GM21723 (cell line): ENCODE results near the gene RPL13A.
A peak's percentile ranks its signal among the peaks of the same experiment; 100 is the strongest.
"Not testable (repeated sequence)": the region's sequence is repeated elsewhere in the genome, so short reads cannot be mapped to it uniquely, and the experiment has no call there.

Source experiments
- ATAC-seq: cut with Tn5 transposase; IDR thresholded peaks from one replicate; pipeline ENCODE4 v1.9.1; 2021; ENCODE audit warnings: mild to moderate bottlenecking, moderate library complexity; ENCODE audit not compliant: unreplicated experiment

The RPL13A gene

GRCh38 chr19:49455773-49456172 is 31.6 kb upstream of the RPL13A start:
- ATAC-seq: no peak

DNA sequence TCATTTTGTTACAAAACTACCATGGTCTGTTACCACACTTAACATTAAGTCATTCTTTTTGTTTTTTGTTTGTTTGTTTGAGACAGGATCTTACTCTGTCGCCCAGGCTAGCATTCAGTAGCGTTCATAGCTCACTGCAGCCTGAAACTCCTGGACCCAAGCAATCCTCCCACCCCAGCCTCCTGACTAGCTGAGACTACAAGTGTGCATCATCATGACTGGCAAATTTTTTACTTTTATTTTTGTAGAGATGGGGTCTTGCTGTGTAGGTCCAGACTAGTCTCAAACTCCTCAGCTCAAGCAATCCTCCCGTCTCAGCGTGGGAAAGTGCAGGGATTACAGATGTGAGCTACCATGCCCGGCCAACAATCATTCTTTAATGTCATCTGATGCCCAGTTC is 31.1 kb upstream of the RPL13A start:
- no peak for ATAC-seq

DNA sequence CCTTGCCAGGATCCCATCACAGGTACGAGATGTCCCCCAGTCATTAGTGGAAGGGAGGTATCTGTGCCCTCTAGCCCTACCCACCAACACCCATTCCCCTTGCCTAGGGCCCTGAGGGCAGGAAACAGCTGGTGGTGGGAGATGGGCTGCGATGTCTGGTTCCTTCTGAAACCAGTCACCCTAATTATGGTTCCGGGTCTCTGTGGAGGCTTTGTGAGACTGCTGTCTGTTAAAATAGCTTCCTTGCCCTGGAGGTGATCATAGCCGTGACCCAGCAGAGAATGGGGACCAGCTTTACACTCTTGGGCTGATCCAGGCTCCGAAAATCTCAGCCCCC is 28.9 kb upstream of the RPL13A start:
- no peak for ATAC-seq

GRCh38 chr19:49459388-49459787 is 28.0 kb upstream of the RPL13A start:
- no peak for ATAC-seq

DNA sequence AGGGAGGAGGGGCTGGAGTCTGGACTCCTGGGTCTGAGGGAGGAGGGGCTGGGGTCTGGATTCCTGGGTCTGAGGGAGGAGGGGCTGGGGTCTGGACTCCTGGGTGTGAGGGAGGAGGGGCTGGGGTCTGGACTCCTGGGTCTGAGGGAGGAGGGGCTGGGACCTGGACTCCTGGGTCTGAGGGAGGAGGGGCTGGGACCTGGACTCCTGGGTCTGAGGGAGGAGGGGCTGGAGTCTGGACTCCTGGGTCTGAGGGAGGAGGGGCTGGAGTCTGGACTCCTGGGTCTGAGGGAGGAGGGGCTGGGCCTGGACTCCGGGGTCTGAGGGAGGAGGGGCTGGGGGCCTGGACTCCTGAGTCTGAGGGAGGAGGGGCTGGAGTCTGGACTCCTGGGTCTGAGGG is 26.3 kb upstream of the RPL13A start:
- ATAC-seq: not testable (repeated sequence)

GRCh38 chr19:49461656-49462055 is 25.8 kb upstream of the RPL13A start:
- no peak for ATAC-seq

GRCh38 chr19:49462492-49462891 is 24.9 kb upstream of the RPL13A start:
- no peak for ATAC-seq

- ATAC-seq: no peak
Observed at GRCh38 chr19:49463960-49464740, 23.3 kb upstream of the RPL13A start.

DNA sequence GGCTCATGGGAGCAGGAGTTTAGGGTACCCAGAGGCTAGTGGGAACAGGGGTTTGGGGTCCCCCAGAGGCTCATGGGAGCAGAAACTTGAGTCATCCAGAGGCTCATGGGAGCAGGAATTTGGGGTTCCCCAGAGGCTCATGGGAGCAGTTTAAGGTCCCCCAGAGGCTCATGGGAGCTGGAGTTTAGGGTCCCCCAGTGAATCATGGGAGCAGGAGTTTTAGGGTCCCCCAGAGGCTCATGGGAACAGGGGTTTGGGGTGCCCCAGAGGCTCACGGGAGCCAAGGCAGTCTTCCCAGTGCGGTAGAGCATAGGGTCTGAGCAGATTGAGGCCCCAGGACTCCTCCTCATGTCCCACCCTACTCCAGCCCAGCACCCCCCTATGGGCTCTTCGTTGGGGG is 22.0 kb upstream of the RPL13A start:
- ATAC-seq: no peak

DNA sequence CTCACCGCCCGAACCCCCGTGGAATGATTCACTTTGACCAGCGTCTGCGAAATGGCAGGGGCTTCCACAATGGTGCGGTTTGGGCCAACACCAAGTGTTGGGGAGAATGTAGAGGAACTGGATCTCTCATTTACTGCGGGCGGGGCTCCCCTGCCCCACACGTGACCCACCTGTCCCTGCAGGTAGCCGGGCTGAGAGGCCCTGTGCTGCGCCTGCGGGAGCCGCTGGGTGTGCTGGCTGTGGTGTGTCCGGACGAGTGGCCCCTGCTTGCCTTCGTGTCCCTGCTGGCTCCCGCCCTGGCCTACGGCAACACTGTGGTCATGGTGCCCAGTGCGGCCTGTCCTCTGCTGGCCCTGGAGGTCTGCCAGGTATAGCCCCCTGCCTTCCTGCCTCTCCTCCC is 19.2 kb upstream of the RPL13A start:
- no peak for ATAC-seq

- peak; percentile 67 for ATAC-seq
Observed at GRCh38 chr19:49468746-49469447, 18.5 kb upstream of the RPL13A start.

- peak; percentile 60 for ATAC-seq
Observed at GRCh38 chr19:49469828-49470614, 17.4 kb upstream of the RPL13A start.

DNA sequence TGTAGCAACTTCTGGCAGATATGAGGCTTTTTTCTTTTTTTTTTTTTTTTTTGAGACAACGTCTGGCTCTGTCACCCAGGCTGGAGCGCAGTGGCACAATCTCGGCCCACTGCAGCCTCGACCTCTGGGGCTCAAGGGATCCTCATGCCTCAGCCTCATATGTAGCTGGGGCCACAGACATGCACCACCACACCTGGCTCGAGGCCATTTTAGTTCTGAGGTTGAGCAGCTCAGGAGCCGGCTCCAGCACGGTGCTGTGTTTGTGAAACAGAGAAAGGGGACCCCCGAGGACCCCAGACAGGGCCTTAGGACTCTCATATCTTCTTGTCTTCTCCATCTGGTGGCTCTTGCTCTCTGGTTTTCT is 16.8 kb upstream of the RPL13A start:
- no peak for ATAC-seq

DNA sequence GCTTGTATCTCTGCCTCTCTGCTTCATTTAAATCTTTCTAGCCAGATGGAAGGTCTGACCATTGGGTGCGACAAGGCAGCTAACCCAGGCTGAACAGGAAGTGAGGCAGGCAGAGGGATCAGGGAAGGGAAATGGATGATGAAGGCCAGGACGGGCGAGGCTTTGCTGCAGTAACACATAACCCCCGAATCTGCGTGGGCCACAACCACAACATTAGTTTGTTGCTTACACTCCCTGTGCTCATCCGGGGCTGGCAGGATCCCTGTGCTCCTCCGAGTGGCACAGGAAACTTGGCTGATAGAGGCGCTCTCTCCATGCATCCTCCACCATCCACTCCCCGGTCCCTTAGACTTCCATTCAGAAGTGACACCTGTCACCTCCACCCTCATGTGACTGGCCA is 14.5 kb upstream of the RPL13A start:
- no peak for ATAC-seq

GRCh38 chr19:49473501-49473867 is 13.9 kb upstream of the RPL13A start:
- not testable (repeated sequence) for ATAC-seq

DNA sequence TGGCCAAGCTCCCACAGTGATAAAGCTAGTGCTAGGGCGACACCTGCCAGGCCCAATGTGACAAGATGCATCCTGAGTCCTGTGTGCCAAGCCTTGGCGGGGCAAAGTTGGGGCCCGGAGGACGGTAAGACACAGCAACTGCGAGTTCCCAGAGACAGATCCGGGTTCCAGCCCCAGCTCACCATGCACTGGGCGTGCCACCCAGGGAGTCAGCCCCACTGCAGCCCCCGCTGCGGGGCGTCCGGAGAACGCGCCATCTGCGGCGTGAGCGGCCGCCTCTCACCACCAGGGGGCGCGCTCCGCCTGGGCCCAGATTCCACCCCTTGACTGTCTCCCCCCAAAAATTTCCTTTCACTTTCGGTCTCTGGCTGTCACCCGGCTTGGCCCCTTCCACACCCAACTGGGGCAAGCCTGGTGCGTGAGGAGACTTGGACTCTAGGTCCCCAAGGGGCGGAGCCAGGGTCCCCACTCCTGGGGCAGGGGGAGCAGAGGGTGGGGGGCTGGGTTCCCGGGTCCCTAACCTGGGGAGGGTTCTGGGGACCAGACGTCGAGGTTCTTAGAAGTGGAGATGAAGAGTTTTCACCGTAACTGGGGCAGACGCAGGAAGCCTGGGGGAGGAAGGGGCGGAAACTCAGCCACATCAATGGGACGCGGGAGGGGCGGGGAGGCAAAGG is 13.4 kb upstream of the RPL13A start, which contains the start of gene FLT3LG:
FLT3LG (plus strand) TSS at position 348 of the 674 bp plus-strand sequence. CDS start 425 bp downstream, outside the sequence.
- ATAC-seq: peak; percentile 48

- no peak for ATAC-seq
Observed at GRCh38 chr19:49474542-49474924, 12.9 kb upstream of the RPL13A start.

GRCh38 chr19:49475191-49475917 is 12.1 kb upstream of the RPL13A start:
- ATAC-seq: no peak

DNA sequence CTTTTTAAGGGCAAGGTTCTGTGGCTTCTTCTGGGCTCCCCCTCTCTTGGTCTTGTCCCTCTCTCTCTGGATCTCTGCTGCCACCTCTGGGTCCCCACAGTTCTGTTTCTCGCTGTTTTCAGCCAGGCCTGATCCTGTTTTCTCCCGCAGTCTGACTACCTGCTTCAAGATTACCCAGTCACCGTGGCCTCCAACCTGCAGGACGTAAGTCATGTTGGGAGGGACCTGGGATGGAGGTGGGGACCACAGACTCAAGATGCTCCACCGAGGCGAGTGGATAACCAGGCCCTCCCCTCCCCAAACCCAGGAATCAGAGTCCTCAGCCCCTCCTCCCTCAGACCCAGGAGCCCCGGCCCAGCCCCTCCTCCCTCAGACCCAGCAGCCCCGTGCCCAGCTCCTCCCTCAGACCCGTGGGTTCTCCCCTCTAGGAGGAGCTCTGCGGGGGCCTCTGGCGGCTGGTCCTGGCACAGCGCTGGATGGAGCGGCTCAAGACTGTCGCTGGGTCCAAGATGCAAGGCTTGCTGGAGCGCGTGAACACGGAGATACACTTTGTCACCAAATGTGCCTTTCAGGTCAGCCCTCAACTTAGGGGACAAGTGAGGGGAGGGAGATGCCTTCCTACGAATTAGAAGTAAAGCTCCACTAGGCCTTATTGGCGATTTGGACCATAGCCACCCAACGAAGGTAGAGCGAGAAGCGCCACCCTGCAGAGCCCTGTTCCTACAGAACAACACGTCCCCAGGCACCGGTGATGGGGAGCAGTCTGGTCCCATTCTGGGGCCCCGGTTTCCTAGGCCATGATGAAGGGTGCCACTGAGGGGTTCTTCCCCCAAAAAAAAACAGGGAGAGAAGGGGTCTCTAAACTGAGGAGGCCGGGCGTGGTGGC is 11.2 kb upstream of the RPL13A start:
- no peak for ATAC-seq
